Measurements from ENCODE around the gene CRAMP1.

DNA sequence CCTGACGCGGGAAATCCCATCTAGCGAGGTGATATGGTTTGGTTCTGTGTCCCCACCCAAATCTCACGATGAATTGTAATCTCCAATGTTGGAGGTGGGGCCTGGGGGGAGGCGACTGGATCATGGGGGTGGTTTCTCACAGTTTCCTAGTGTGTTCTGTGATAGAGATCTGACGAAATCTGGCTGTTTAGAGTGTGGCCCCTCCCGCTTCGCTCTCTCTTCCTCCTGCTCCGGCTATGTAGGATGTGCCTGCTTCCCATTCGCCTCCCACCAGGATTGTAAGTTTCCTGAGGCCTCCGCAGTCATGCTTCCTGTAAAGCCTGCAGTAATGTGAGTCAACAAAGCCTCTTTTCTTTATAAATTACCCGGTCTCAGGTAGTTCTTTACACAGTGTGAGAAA lies 31.9 kb upstream of the CRAMP1 start:
- no peak for TF ChIP-seq TAF1 (IDR thresholded peaks at IDR 0.05; ENCODE audit: borderline replicate concordance, insufficient read depth, low read length)
- TF ChIP-seq SIN3A (IDR thresholded peaks at IDR 0.05; ENCODE audit: borderline replicate concordance, insufficient read depth, low read length): no peak
